HUES6 (cell line): ENCODE results near the gene UBXN4.
"Not testable (repeated sequence)": the region's sequence is repeated elsewhere in the genome, so short reads cannot be mapped to it uniquely, and the experiment has no call there.

Experiments used
- H3K27ac ChIP-seq: 2 replicates; pipeline ENCODE4 v1.7.0; 2013; ENCODE audit warnings: low read depth, mild to moderate bottlenecking, low read length, inconsistent platforms
- H3K27me3 ChIP-seq: 2 replicates; pipeline ENCODE4 v1.6.1; 2013; ENCODE audit warnings: low read length; ENCODE audit not compliant: control insufficient read depth, insufficient read depth
- H3K36me3 ChIP-seq: 2 replicates; pipeline ENCODE4 v1.6.1; 2013; ENCODE audit warnings: low read length; ENCODE audit not compliant: control insufficient read depth, insufficient read depth
- H3K4me1 ChIP-seq: 2 replicates; pipeline ENCODE4 v1.6.1; 2013; ENCODE audit warnings: low read length; ENCODE audit not compliant: control insufficient read depth, insufficient read depth
- H3K4me3 ChIP-seq: 2 replicates; pipeline ENCODE4 v1.5.1; 2013; ENCODE audit warnings: low read depth, low read length
- H3K9ac ChIP-seq: one replicate; pipeline ENCODE4 v1.6.1; 2013; ENCODE audit warnings: mild to moderate bottlenecking, low read length
- H3K9me3 ChIP-seq: 2 replicates; pipeline ENCODE4 v1.6.1; 2013; ENCODE audit warnings: low read depth, low read length; ENCODE audit not compliant: control insufficient read depth, insufficient read depth

UBXN4 gene

DNA sequence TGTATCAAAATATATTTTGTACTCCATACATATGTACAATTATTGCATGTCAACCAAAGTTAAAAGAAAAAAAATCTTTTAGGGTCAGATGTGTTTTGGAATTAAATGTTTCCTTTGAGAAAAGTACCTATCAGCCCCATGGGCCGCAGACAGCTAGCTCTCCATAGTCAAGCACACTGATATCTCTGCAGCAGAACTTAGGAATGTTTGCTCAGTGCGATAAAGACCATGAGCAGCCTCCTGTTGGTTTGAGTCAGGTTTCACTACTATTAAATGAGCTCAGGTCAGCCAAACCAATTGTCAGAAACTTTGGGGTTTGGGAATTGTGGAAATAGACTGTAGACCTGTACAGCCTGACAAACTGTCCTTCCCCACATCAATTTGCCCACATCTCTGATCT lies 61.6 kb downstream of the UBXN4 start:
- H3K9ac ChIP-seq: no peak overlapping the region
- no peak overlapping the region for H3K4me3 ChIP-seq
- peaks cover 29% of the 10 kb centered on the region for H3K9me3 ChIP-seq
- H3K27me3 ChIP-seq: no peaks in the 10 kb centered on the region
- H3K27ac ChIP-seq: no peak overlapping the region
- H3K36me3 ChIP-seq: no peaks in the 10 kb centered on the region
- no peaks in the 10 kb centered on the region for H3K4me1 ChIP-seq

- not testable (repeated sequence) for H3K9ac ChIP-seq, H3K27me3 ChIP-seq, H3K4me1 ChIP-seq, H3K4me3 ChIP-seq, H3K9me3 ChIP-seq, H3K36me3 ChIP-seq, H3K27ac ChIP-seq
Observed at GRCh38 chr2:135807874-135808273, 66.2 kb downstream of the UBXN4 start.

GRCh38 chr2:135812907-135813511 lies 71.4 kb downstream of the UBXN4 start:
- H3K36me3 ChIP-seq: no peaks in the 10 kb centered on the region
- H3K4me3 ChIP-seq: no peak overlapping the region
- H3K27ac ChIP-seq: no peak overlapping the region
- no peaks in the 10 kb centered on the region for H3K4me1 ChIP-seq
- no peaks in the 10 kb centered on the region for H3K9me3 ChIP-seq
- no peaks in the 10 kb centered on the region for H3K27me3 ChIP-seq
- no peak overlapping the region for H3K9ac ChIP-seq

DNA sequence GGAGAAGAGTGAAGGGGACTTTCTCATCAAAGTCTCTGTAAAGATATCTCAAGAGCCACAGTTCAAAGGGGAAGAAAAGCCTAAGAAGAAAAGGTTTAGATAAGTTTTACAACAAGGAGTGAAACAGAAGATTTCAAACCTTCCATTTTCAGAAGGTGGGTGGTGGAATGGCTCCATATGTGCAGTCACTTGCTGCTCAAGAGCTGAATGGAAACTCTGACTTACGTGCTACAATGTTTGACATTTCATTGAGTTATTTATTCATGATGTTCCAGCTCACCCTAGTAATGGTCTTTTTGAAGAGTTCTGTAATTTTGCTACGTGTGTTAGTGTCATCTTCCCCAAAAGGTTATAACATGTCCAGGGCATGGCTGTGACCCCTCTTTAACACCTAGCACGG lies 73.6 kb downstream of the UBXN4 start:
- Histone ChIP-seq H3K36me3 (no peaks in the 10 kb centered on the region), H3K27ac (no peak overlapping the region), H3K9me3 (no peaks in the 10 kb centered on the region), H3K4me1 (no peaks in the 10 kb centered on the region), H3K27me3 (no peaks in the 10 kb centered on the region), H3K9ac (no peak overlapping the region), H3K4me3 (no peak overlapping the region)

- no peaks in the 10 kb centered on the region for H3K9me3 ChIP-seq
- H3K36me3 ChIP-seq: no peaks in the 10 kb centered on the region
- H3K27ac ChIP-seq: no peak overlapping the region
- no peak overlapping the region for H3K4me3 ChIP-seq
- no peaks in the 10 kb centered on the region for H3K27me3 ChIP-seq
- no peaks in the 10 kb centered on the region for H3K4me1 ChIP-seq
- no peak overlapping the region for H3K9ac ChIP-seq
Observed at GRCh38 chr2:135817466-135817865, 75.8 kb downstream of the UBXN4 start.

- Histone ChIP-seq H3K36me3 (no peaks in the 10 kb centered on the region), H3K9ac (no peak overlapping the region), H3K9me3 (peaks cover 4% of the 10 kb centered on the region; the same call in 1 of the 2 replicates), H3K27ac (no peak overlapping the region), H3K4me1 (no peaks in the 10 kb centered on the region), H3K27me3 (no peaks in the 10 kb centered on the region), H3K4me3 (no peak overlapping the region)
Observed at GRCh38 chr2:135817951-135818350, 76.3 kb downstream of the UBXN4 start.

DNA sequence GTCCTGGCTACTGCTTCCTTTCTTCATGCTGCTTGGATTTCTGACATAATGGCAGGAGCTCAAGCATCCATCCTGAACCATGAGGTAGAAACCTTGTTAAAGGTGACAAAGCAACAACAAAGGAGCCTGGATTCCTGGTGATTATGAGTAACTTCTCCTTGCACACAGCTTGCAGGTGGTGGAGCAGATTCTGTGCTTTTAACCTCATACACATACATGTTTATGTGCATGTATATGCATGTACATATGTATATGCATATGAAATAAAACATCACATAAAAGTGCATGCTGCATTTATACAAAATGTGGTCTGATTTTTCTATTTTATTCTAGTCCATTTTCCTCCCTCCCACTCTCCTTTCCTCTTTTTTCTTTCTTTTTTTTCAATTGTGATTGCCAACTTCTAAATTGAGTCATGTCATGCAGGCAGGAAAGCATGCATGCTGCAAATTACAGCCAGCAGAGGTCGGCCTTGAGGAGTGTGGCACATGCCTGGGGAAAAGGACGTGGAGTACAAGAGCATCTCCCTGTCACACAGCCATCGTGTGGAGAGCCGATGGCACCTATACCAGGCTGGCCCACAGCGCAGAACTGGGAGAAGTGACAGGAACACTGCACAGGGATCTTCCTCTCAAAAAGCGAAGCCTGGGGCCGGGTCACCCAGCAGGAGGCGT lies 77.4 kb downstream of the UBXN4 start:
- H3K4me3 ChIP-seq: no peak overlapping the region
- H3K27ac ChIP-seq: no peak overlapping the region
- H3K36me3 ChIP-seq: no peaks in the 10 kb centered on the region
- H3K4me1 ChIP-seq: no peaks in the 10 kb centered on the region
- no peaks in the 10 kb centered on the region for H3K27me3 ChIP-seq
- peaks cover 11% of the 10 kb centered on the region; the same call in 1 of the 2 replicates for H3K9me3 ChIP-seq
- H3K9ac ChIP-seq: no peak overlapping the region

DNA sequence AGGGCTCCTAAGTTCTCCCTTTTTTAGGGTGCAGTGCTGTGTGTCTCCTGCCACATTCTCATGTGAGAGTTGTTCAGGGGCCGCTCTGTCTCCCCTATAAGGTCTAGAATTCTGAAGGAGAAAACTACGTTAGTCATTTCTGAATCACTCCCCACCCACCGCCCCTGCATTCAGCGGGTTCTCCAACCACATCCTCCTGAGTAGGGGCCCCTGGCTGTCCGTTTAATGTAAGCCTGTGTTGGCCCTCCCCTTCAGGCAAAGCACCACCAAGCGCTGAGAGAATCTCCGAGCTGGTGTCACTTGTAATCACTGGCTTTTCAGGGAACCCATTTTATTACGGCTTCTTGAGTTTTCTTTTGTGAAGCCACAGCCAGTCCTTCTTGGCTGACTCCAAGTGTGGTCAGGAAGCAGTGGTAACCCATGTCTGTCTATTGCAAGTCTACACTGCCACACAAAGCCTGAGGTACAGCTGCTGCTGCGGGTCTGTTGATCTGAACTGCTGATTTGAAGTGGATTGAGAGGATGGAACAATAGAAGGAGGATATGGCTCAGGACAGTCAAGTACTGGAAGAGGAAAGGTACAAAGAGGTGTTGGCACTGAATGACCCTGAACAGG lies 78.5 kb downstream of the UBXN4 start:
- H3K4me3 ChIP-seq: no peak overlapping the region

GRCh38 chr2:135821190-135821589 lies 79.5 kb downstream of the UBXN4 start:
- no peaks in the 10 kb centered on the region for H3K36me3 ChIP-seq
- H3K9me3 ChIP-seq: peaks cover 11% of the 10 kb centered on the region; the same call in 1 of the 2 replicates
- H3K4me3 ChIP-seq: no peak overlapping the region
- no peak overlapping the region for H3K9ac ChIP-seq
- no peaks in the 10 kb centered on the region for H3K27me3 ChIP-seq
- no peak overlapping the region for H3K27ac ChIP-seq
- H3K4me1 ChIP-seq: no peaks in the 10 kb centered on the region

More for the DNA sequence above, 78.5 kb downstream of the UBXN4 start:
- Histone ChIP-seq H3K27me3 (no peaks in the 10 kb centered on the region), H3K36me3 (no peaks in the 10 kb centered on the region), H3K9me3 (peaks cover 11% of the 10 kb centered on the region; the same call in 1 of the 2 replicates), H3K4me1 (no peaks in the 10 kb centered on the region), H3K9ac (no peak overlapping the region), H3K27ac (no peak overlapping the region)

DNA sequence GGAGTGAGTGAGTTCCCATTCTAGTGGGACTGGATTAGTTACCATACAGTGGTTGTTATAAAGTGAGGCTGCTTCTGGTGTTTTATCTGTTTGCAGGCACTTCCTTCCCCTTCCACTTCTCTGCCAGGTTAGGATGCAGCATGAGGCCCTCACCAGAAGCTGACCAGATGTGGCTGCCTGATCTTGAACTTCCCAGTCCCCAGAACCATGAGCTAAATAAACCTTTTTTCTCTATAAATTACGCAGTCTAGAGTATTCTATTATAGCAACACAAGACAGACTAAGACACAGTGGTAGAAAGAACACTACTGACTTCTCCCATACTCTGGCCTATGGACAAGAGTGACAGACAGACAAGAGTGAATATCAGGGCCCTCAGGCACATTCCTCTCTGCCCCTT lies 81.2 kb downstream of the UBXN4 start:
- Histone ChIP-seq H3K27me3 (no peaks in the 10 kb centered on the region), H3K9me3 (peaks cover 11% of the 10 kb centered on the region; the same call in 1 of the 2 replicates), H3K36me3 (no peaks in the 10 kb centered on the region), H3K4me3 (no peak overlapping the region), H3K27ac (no peak overlapping the region), H3K9ac (no peak overlapping the region), H3K4me1 (no peaks in the 10 kb centered on the region)

DNA sequence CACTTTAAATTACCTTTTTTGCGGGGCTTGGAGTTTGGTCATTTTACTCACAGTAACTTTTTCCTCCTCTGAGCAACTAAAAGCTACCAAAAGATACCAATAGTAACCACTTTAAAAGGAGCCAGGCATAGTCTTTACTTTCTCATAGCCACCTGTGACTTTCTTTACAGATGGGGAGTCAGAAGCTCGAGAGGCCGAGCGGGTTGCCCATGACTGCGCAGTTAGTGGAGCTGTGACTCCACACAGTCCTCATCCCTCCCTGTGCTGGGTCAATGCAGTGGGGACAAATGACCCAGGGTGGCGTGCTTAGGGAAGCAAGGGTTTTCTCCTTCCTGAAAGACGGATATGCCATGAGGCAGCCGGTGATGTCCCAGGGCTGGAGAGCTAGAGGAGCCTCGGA lies 83.5 kb downstream of the UBXN4 start:
- no peak overlapping the region for H3K4me3 ChIP-seq
- H3K27me3 ChIP-seq: no peaks in the 10 kb centered on the region
- H3K9me3 ChIP-seq: peaks cover 11% of the 10 kb centered on the region; the same call in 1 of the 2 replicates
- H3K27ac ChIP-seq: no peak overlapping the region
- no peak overlapping the region for H3K9ac ChIP-seq
- no peaks in the 10 kb centered on the region for H3K4me1 ChIP-seq
- H3K36me3 ChIP-seq: no peaks in the 10 kb centered on the region
